Measurements from ENCODE around the gene ERFE. TPM values are rescaled to one million over a fixed set of nuclear protein-coding genes. Genes with fewer than 3 reads are reported as not detected.

The ERFE gene
- total and polyA plus RNA-seq, 12 donors: 0.11 to 1.3 (median 0.64) TPM; not detected in 7

DNA sequence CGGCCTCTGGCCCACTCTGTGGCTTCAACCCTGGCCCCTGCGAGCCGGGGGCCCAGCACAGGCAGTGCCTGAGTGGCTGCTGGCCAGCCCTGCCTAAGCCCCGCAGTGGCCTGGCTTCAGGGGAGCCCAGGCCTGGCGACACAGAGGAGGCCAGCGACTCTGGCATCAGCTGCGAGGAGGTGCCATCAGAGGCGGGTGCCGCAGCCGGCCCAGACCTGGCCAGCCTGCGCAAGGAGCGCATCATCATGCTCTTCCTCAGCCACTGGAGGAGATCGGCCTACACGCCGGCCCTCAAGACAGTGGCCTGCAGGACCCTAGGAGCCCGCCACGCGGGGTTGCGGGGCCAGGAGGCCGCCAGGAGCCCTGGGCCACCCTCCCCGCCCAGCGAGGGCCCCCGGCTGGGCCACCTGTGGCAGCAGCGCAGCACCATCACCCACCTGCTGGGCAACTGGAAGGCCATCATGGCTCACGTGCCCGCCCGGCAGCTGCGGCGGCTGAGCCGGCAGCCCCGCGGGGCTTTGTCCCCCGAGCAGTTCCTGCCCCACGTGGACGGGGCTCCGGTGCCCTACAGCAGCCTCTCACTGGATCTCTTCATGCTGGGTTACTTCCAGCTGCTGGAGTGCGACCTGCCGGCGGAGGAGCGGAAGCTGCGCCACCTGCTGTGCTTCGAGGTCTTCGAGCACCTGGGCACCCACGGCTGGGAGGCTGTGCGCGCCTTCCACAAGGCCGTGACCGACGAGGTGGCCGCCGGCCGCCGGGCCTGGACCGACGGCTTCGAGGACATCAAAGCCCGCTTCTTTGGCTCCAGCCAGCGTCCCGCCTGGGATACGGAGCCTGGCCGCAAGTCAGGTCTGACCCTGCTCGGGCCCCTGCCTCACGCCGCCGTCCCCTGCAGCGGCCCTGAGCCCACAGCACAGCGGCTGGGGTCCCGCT lies 27.8 kb upstream of the ERFE start:
- H3K36me3 ChIP-seq: no peaks in the 10 kb centered on the region
- ATAC-seq: no peak
- no peaks in the 10 kb centered on the region for H3K9me3 ChIP-seq
- no peak overlapping the region for H3K27ac ChIP-seq
- TF ChIP-seq, protein P1, sequence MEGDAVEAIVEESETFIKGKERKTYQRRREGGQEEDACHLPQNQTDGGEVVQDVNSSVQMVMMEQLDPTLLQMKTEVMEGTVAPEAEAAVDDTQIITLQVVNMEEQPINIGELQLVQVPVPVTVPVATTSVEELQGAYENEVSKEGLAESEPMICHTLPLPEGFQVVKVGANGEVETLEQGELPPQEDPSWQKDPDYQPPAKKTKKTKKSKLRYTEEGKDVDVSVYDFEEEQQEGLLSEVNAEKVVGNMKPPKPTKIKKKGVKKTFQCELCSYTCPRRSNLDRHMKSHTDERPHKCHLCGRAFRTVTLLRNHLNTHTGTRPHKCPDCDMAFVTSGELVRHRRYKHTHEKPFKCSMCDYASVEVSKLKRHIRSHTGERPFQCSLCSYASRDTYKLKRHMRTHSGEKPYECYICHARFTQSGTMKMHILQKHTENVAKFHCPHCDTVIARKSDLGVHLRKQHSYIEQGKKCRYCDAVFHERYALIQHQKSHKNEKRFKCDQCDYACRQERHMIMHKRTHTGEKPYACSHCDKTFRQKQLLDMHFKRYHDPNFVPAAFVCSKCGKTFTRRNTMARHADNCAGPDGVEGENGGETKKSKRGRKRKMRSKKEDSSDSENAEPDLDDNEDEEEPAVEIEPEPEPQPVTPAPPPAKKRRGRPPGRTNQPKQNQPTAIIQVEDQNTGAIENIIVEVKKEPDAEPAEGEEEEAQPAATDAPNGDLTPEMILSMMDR (IDR thresholded peaks at IDR 0.05): no peak
- intact Hi-C loops (cut with DNase I): loop anchor here in 1 of 10 donors (10.0 kb wide), 1 partner anchor 276 kb away; the partner anchor contains the start of gene RAMP1
- DNase-seq: peak in 1 of 2 donors; percentile 7
- 92% methylated on average over 67 to 68 of the region's 68 CpGs for WGBS, 2 donors
- peaks cover 0 to 8% (median 0%) of the 10 kb centered on the region in 9 donors for H3K4me1 ChIP-seq
- H3K4me3 ChIP-seq: no peak overlapping the region
- no peaks in the 10 kb centered on the region for H3K27me3 ChIP-seq

DNA sequence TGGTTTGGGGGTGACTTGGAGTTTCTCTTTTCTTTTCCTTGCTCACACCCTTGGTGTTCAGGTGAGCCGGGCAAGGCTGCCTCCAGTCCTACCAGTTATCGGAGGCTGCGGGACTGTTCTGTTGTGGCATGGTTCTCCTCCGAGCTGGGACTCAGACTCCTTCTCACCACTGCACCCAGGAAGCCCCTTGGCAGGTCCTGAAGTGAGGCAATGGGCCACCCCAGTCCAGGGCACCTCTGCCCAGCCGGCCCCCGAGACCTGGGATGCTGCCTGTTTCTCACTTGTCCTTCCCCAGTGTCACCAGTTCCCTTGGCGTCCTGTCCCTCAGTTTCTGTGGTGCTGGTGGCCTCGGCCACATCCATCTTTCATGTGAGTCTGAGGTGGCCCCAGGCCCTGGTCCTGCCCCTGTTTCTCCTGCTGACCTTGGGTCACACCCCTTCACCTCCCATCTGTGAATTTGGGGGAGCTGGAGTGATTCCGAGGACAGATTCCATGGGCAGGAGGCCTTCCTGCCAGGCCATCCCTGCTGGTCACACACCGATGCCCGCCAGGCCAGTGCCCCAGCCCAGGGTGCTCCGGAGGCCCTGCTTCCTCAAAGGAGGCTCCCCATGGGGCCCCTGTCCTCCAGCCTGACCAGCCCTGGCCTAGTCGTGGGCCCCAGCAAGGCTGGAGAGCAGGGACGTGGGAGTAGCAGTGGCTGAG lies 26.9 kb upstream of the ERFE start:
- intact Hi-C loops (cut with DNase I): loop anchor here in 1 of 10 donors (10.0 kb wide), 1 partner anchor 277 kb away; the partner anchor contains the start of gene RAMP1
- peak in 1 of 2 donors; percentile 8 for DNase-seq
- Histone ChIP-seq H3K9me3 (no peaks in the 10 kb centered on the region), H3K27me3 (no peaks in the 10 kb centered on the region), H3K4me3 (no peak overlapping the region), H3K36me3 (no peaks in the 10 kb centered on the region), H3K4me1 (peaks cover 0 to 16% (median 6%) of the 10 kb centered on the region in 9 donors), H3K27ac (no peak overlapping the region)
- no peak for ATAC-seq
- TF ChIP-seq, protein P1 (IDR thresholded peaks at IDR 0.05): no peak
- 89 to 90% methylated on average over 14 of the region's 14 CpGs for WGBS, 2 donors

DNA sequence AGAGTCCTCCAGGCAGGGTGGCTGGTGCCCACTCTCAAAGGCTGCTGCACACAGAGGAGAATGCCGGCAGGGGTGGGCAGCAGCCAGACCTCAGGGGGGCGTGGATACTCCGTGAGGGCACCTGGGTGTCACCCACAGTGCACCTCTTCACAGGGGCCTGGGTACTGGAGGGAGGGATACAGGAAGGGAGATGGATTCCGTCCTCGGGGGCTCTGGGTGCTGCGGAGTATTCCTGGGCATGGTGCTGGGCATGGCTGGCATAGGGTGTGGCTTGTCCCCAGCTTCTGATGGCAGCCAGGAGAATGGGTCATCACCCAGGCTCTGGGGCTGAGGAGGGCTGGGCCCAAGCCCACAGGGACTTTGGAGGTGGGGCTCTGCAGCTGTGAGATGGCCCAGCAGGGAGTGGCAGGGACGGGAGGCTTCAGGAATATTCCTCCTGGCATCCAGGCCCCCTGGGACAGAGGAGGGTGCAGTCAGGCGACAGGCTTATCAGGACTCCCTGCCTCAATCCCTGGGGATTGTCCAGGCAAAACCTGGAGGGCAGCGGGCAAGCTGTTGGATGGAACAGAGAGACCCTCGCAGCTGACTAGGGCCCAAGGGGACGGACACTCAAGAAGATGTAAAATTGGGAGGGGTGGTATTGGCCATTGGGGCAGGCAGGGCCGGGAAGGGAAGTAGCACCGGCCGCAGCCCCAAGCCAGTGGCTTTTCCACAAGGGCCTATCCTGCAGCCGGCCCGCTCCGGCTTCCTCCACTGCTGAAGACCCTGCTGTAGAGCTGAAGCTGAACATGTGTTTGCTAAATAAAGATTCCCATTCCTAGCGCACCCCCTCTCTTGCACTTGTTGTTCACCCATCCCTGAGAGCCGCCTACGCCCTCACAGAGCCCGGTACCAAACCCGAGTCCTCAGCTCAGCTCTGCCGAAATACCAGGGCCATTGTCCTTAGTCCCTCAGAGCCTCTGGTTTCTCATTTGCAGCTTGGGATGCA lies 26.0 kb upstream of the ERFE start:
- intact Hi-C loops (cut with DNase I): loop anchor here in 1 of 10 donors (10.0 kb wide), 1 partner anchor 278 kb away; the partner anchor contains the start of gene RAMP1
- Histone ChIP-seq H3K27me3 (no peaks in the 10 kb centered on the region), H3K9me3 (no peaks in the 10 kb centered on the region), H3K4me3 (no peak overlapping the region), H3K27ac (no peak overlapping the region), H3K36me3 (no peaks in the 10 kb centered on the region), H3K4me1 (peaks cover 0 to 15% (median 11%) of the 10 kb centered on the region in 9 donors)
- WGBS, 2 donors: 86 to 92% methylated on average over 23 of the region's 23 CpGs
- DNase-seq (peak in 1 of 2 donors; percentile 3), ATAC-seq (no peak)
- TF ChIP-seq, protein P1 (IDR thresholded peaks at IDR 0.05): no peak
